ENCODE measurements around the gene MAST2. TPM values are rescaled to one million over a fixed set of nuclear protein-coding genes. Genes with fewer than 3 reads are reported as not detected.

MAST2 gene
- total and polyA plus RNA-seq, 2 of the 4 experiments (the other 2 are of a cell fraction), result 14.2 to 41.0 TPM

- ATAC-seq (ENCODE audit: low read depth), result no peak
- in situ Hi-C loops (cut with MboI; ENCODE audit: low sequenced_read_pairs), result no loop called here
- Histone ChIP-seq H3K4ac (ENCODE audit: low read depth, low read length) (no peak overlapping the region), H3K36me3 (ENCODE audit: control insufficient read depth, insufficient read depth, low read length) (no peaks in the 10 kb centered on the region), H2AFZ (replicated peaks; ENCODE audit: low read length, poor library complexity) (no peak overlapping the region), H4K5ac (ENCODE audit: low read depth, low read length) (no peak overlapping the region), H2BK20ac (ENCODE audit: low read depth, low read length) (no peak overlapping the region), H2BK15ac (ENCODE audit: low read depth, low read length) (no peak overlapping the region), H3K4me1 (ENCODE audit: control insufficient read depth, insufficient read depth, low read length) (peaks cover 8% of the 10 kb centered on the region; the same call in 1 of the 2 replicates), H4K20me1 (ENCODE audit: insufficient read depth, low read length) (no peaks in the 10 kb centered on the region; the same call in 1 of the 2 replicates), H2AK5ac (ENCODE audit: low read depth, low read length) (no peak overlapping the region), H3K27ac (ENCODE audit: insufficient read depth, low read length) (no peak overlapping the region), H3K9ac (ENCODE audit: low read depth, low read length) (no peak overlapping the region), H4K8ac (ENCODE audit: low read depth in 2 of 2, low read length in 2 of 2) (no peak overlapping the region), H3K9me3 (ENCODE audit: control insufficient read depth, insufficient read depth, low read length) (no peaks in the 10 kb centered on the region), H3K4me2 (ENCODE audit: low read depth, low read length) (no peak overlapping the region), H3K56ac (ENCODE audit: extremely low read depth, insufficient read depth, low read length) (no peak overlapping the region), H3K79me1 (ENCODE audit: low read depth in 1 of 2, low read length in 2 of 2) (peaks cover 16 to 57% of the 10 kb centered on the region in 2 experiments), H3K27me3 (ENCODE audit: control insufficient read depth, insufficient read depth, low read length) (no peaks in the 10 kb centered on the region), H2BK5ac (ENCODE audit: low read depth, low read length, poor library complexity, severe bottlenecking) (no peak overlapping the region), H3K18ac (ENCODE audit: low read depth, low read length) (no peak overlapping the region), H3K4me3 (ENCODE audit: insufficient read depth, low read depth, low read length) (no peak overlapping the region), H4K91ac (ENCODE audit: insufficient read depth, low read depth, low read length) (no peak overlapping the region), H3K14ac (replicated peaks; ENCODE audit: low read depth, low read length) (no peak overlapping the region), H2AK9ac (replicated peaks; ENCODE audit: low read depth, low read length, poor library complexity) (no peak overlapping the region), H2BK120ac (ENCODE audit: low read depth, low read length) (no peak overlapping the region), H3K23ac (ENCODE audit: low read depth, low read length) (no peak overlapping the region), H3K9me1 (ENCODE audit: insufficient read depth, low read length) (0 out of 2 replicates have a peak, but pooled peaks cover 2% of the 10 kb centered on the region)
- CTCF ChIA-PET, result no interaction called here
- POLR2A ChIA-PET (ENCODE audit: unreplicated experiment), result no interaction called here
- dilution Hi-C loops (cut with HindIII; ENCODE audit: low sequenced_read_pairs, unreplicated experiment), result no loop called here
- BruUV-seq (replicated peaks), result no TSS peak
- no peak for DNase-seq
- no peak for TF ChIP-seq RFX5 (IDR thresholded peaks at IDR 0.05; ENCODE audit: low read depth, low read length)
- TF ChIP-seq CHD1 (IDR thresholded peaks at IDR 0.05; ENCODE audit: low read depth, low read length), result no peak
- TF ChIP-seq MXI1 (IDR thresholded peaks at IDR 0.05; ENCODE audit: borderline replicate concordance, low read depth, low read length), result no peak
- no peak for TF ChIP-seq ELK1 (IDR thresholded peaks at IDR 0.05; ENCODE audit: borderline replicate concordance, low read depth, low read length)
- intact Hi-C loops (cut with micrococcal nuclease), result no loop called here
Observed at GRCh38 chr1:45862008-45862407, 58.6 kb downstream of the MAST2 start.

Measured in IMR-90 (cell line).